Measurements from ENCODE around the gene FBLL1. TPM values are rescaled to one million over a fixed set of nuclear protein-coding genes. Genes with fewer than 3 reads are reported as not detected.

Gene FBLL1
- total and polyA plus RNA-seq, 10 of the 15 experiments (the other 5 are each of a cell fraction or from before 2014, with no cell fraction given) = 0.04 to 0.23 (median 0.15) TPM; not detected in 7

DNA sequence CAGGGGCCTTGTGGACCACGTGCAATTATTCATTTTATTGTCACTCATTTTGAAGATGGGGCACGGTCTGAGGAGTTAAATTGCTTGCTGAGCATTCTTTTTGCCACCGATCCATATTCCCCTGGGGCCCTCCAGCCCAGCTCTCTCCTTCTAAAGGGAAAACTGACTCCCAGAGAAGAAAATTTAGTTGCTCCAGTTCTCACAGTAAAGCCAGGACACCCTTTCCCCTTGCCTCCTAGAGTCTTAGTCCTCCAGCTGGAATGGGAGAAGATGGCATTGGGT, 51.1 kb downstream of the FBLL1 start:
- POLR2A ChIA-PET = interaction anchor here (2.2 kb wide), 1 partner anchor 93 kb away, joined by 6 read pairs; no protein-coding TSS in a partner anchor
- intact Hi-C loops (cut with micrococcal nuclease; ENCODE audit: unreplicated experiment) (no loop called here), in situ Hi-C loops (cut with MboI) (no loop called here)
- 45% methylated on average over 3 of the region's 3 CpGs for WGBS (ENCODE audit: insufficient coverage, insufficient replicate concordance, low lambda C conversion rate, missing lambda C conversion rate)
- H3K9ac ChIP-seq (ENCODE audit: control insufficient read depth, insufficient read depth, low read length) = peak overlapping the region; percentile 85
- TF ChIP-seq MLLT1 (IDR thresholded peaks at IDR 0.05) (0 out of 2 replicates have a peak, but pooled peaks have one; percentile 31), NRF1 (conservative IDR thresholded peaks at IDR 0.05; ENCODE audit: low read depth, low read length) (no peak)
- CTCF ChIA-PET = no interaction called here
- DNase-seq (ENCODE audit: low read depth, low spot score) (no peak), FAIRE-seq (no peak), ATAC-seq (no peak)
- SMC1A ChIA-PET (ENCODE audit: uncharacterized antibody, unreplicated experiment) = interaction anchor here (0.7 to 1.7 kb wide), 3 partner anchors 11 to 1788 kb away, joined by 3 to 4 read pairs (median 3); no protein-coding TSS in a partner anchor
- no peaks in the 10 kb centered on the region for H4K20me1 ChIP-seq (ENCODE audit: control insufficient read depth, insufficient read depth)
- no peaks in the 10 kb centered on the region; a peak in 1 of 4 replicates for H3K36me3 ChIP-seq (ENCODE audit: control insufficient read depth in 2 of 2, insufficient read depth in 2 of 2, low read length in 1 of 2)
- H3K9me3 ChIP-seq (replicated peaks; ENCODE audit: control insufficient read depth, insufficient read depth, low read length) = peaks cover 2% of the 10 kb centered on the region; the same call in 2 of the 3 replicates
- peaks cover 39% of the 10 kb centered on the region for H3K79me2 ChIP-seq (ENCODE audit: control insufficient read depth, insufficient read depth, low read length)
- RAD21 ChIA-PET (ENCODE audit: unreplicated experiment) = interaction anchor here (0.8 to 1.7 kb wide), 3 partner anchors 11 to 93 kb away, joined by 3 to 5 read pairs (median 5); no protein-coding TSS in a partner anchor
- peak overlapping the region; percentile 98 for H3K27ac ChIP-seq (ENCODE audit: control insufficient read depth, insufficient read depth)
- BruUV-seq (replicated peaks) = TSS peak; percentile 99
- H3K4me1 ChIP-seq (ENCODE audit: control insufficient read depth, insufficient read depth, low read length) = peaks cover 24% of the 10 kb centered on the region
- peak overlapping the region; percentile 52 for H3K4me3 ChIP-seq
- H2AFZ ChIP-seq (ENCODE audit: control insufficient read depth, low read depth, low read length) = peak overlapping the region; percentile 95
- H3K4me2 ChIP-seq (ENCODE audit: control insufficient read depth, insufficient read depth) = peak overlapping the region; percentile 99
- H3K27me3 ChIP-seq (replicated peaks in 1 of 2; ENCODE audit: control insufficient read depth in 2 of 2, insufficient read depth in 2 of 2, low read length in 1 of 2) = no peaks in the 10 kb centered on the region

Small RNAs within 50 kb of the gene (microRNA-seq; reads per million reads assigned to microRNA genes)
- not detected for gene MIR103A1
- gene MIR103B1 = not detected

Small RNAs within 50 kb of the gene (small RNA-seq; reads per million reads assigned to genes)
- 4.5 reads per million, percentile 86 among the genes with 10 or more reads in this experiment for gene MIR103A1

Other genes with a start within 250 kb of the FBLL1 start
- 2.6 and 2.7 TPM in 2 replicates for gene WWC1, start 237.7 kb upstream of the FBLL1 start, total RNA-seq (2014; rRNA removed)
- gene WWC1, start 237.7 kb upstream of the FBLL1 start, total RNA-seq (2014; rRNA removed; fragmentation: Illumina TruSeq; extraction: Trizol) = 2.3 and 3.3 TPM in 2 replicates
- 5.3 and 5.9 TPM in 2 replicates for gene WWC1, start 237.7 kb upstream of the FBLL1 start, total RNA-seq (2021)
- 7.2 and 7.8 TPM in 2 replicates for gene WWC1, start 237.7 kb upstream of the FBLL1 start, polyA plus RNA-seq (2011; rRNA removed)
- 3.0 and 34.5 TPM in 2 replicates for gene WWC1, start 237.7 kb upstream of the FBLL1 start, polyA plus RNA-seq (2014; fragmentation: Illumina TruSeq; extraction: Trizol)
- gene WWC1, start 237.7 kb upstream of the FBLL1 start, polyA plus RNA-seq (2014; fragmentation: Nextera tagmentation; extraction: Ambion mirVana) = 1 to 10 TPM in 1 of 2 experiments, under 1 TPM in 1; 0.50 to 1.2 TPM
- gene WWC1, start 237.7 kb upstream of the FBLL1 start, polyA plus RNA-seq (2014; rRNA removed) = 2.3 and 2.8 TPM in 2 replicates
- gene WWC1, start 237.7 kb upstream of the FBLL1 start, polyA plus RNA-seq (2016; fragmentation: Nextera tagmentation; extraction: Ambion mirVana) = 1 to 10 TPM in 1 of 2 experiments, under 1 TPM in 1; 0.74 to 1.6 TPM
- gene RARS1, start 42.8 kb upstream of the FBLL1 start, total RNA-seq (2014; rRNA removed) = 84.2 and 109 TPM in 2 replicates
- gene RARS1, start 42.8 kb upstream of the FBLL1 start, total RNA-seq (2014; rRNA removed; fragmentation: Illumina TruSeq; extraction: Trizol) = 115 and 119 TPM in 2 replicates
- gene RARS1, start 42.8 kb upstream of the FBLL1 start, total RNA-seq (2021) = 92.7 and 102 TPM in 2 replicates
- 102 and 154 TPM in 2 replicates for gene RARS1, start 42.8 kb upstream of the FBLL1 start, polyA plus RNA-seq (2011; rRNA removed)
- gene RARS1, start 42.8 kb upstream of the FBLL1 start, polyA plus RNA-seq (2014; fragmentation: Illumina TruSeq; extraction: Trizol) = 105 and 121 TPM in 2 replicates
- 100 to 1,000 TPM; 106 to 122 TPM for gene RARS1, start 42.8 kb upstream of the FBLL1 start, polyA plus RNA-seq (2014; fragmentation: Nextera tagmentation; extraction: Ambion mirVana)
- gene RARS1, start 42.8 kb upstream of the FBLL1 start, polyA plus RNA-seq (2014; rRNA removed) = 66.0 and 80.5 TPM in 2 replicates
- 100 to 1,000 TPM; 113 to 127 TPM for gene RARS1, start 42.8 kb upstream of the FBLL1 start, polyA plus RNA-seq (2016; fragmentation: Nextera tagmentation; extraction: Ambion mirVana)
- 32.9 and 43.4 TPM in 2 replicates for gene PANK3, start 50.1 kb downstream of the FBLL1 start, total RNA-seq (2014; rRNA removed)
- 43.0 and 44.3 TPM in 2 replicates for gene PANK3, start 50.1 kb downstream of the FBLL1 start, total RNA-seq (2014; rRNA removed; fragmentation: Illumina TruSeq; extraction: Trizol)
- 43.7 and 47.6 TPM in 2 replicates for gene PANK3, start 50.1 kb downstream of the FBLL1 start, total RNA-seq (2021)
- gene PANK3, start 50.1 kb downstream of the FBLL1 start, polyA plus RNA-seq (2011; rRNA removed) = 32.9 and 62.3 TPM in 2 replicates
- gene PANK3, start 50.1 kb downstream of the FBLL1 start, polyA plus RNA-seq (2014; fragmentation: Illumina TruSeq; extraction: Trizol) = 28.7 and 38.0 TPM in 2 replicates
- 1 to 10 TPM; 4.7 to 4.9 TPM for gene PANK3, start 50.1 kb downstream of the FBLL1 start, polyA plus RNA-seq (2014; fragmentation: Nextera tagmentation; extraction: Ambion mirVana)
- 14.5 and 19.2 TPM in 2 replicates for gene PANK3, start 50.1 kb downstream of the FBLL1 start, polyA plus RNA-seq (2014; rRNA removed)
- 10 to 100 TPM in 1 of 2 experiments, 1 to 10 TPM in 1; 9.2 to 13.3 TPM for gene PANK3, start 50.1 kb downstream of the FBLL1 start, polyA plus RNA-seq (2016; fragmentation: Nextera tagmentation; extraction: Ambion mirVana)